HL-60 (cell line): ENCODE data around the gene GRHL3.

Source experiments
- CTCF ChIP-seq: IDR thresholded peaks from one replicate; pipeline ENCODE4 v1.5.1; 2011; ENCODE audit warnings: low read length, control low read depth, inconsistent platforms; ENCODE audit not compliant: insufficient read depth
- GABPA ChIP-seq: IDR thresholded peaks from 2 replicates; pipeline ENCODE4 v1.6.1; 2012; ENCODE audit warnings: low read depth
- POLR2AphosphoS5 ChIP-seq: IDR thresholded peaks from 2 replicates; pipeline ENCODE4 v1.6.1; 2012; ENCODE audit warnings: low read depth
- REST ChIP-seq: IDR thresholded peaks from 2 replicates; pipeline ENCODE4 v1.6.1; 2012; ENCODE audit warnings: low read depth; ENCODE audit not compliant: insufficient replicate concordance
- SPI1 ChIP-seq: IDR thresholded peaks from 2 replicates; pipeline ENCODE4 v1.6.1; 2012; ENCODE audit warnings: low read depth, mild to moderate bottlenecking, borderline replicate concordance

GRCh38 chr1:24369801-24370200, 50.6 kb downstream of the GRHL3 start:
- TF ChIP-seq CTCF = no peak
- TF ChIP-seq GABPA = no peak
- no peak for TF ChIP-seq REST
- TF ChIP-seq POLR2AphosphoS5 = no peak
- TF ChIP-seq SPI1 = no peak
